ENCODE data around the gene TBX2.

The TBX2 gene

GRCh38 chr17:61395409-61395982, 4.1 kb upstream of the TBX2 start:
- no peak for TF ChIP-seq CTCF (conservative IDR thresholded peaks at IDR 0.05; ENCODE audit: low read depth, low read length)
- H3K4me3 ChIP-seq (ENCODE audit: low read length), result no peak overlapping the region
- DNase-seq (ENCODE audit: low read depth), result no peak

GRCh38 chr17:61395983-61396585, 3.6 kb upstream of the TBX2 start:
- no peak overlapping the region for H3K4me3 ChIP-seq (ENCODE audit: low read length)
- no peak for TF ChIP-seq CTCF (conservative IDR thresholded peaks at IDR 0.05; ENCODE audit: low read depth, low read length)
- no peak for DNase-seq (ENCODE audit: low read depth)

GRCh38 chr17:61396586-61397085, 3.0 kb upstream of the TBX2 start:
- DNase-seq (ENCODE audit: low read depth), result no peak
- no peak overlapping the region for H3K4me3 ChIP-seq (ENCODE audit: low read length)
- TF ChIP-seq CTCF (conservative IDR thresholded peaks at IDR 0.05; ENCODE audit: low read depth, low read length), result no peak

GRCh38 chr17:61397086-61397842, 2.4 kb upstream of the TBX2 start:
- DNase-seq (ENCODE audit: low read depth), result no peak
- no peak for TF ChIP-seq CTCF (conservative IDR thresholded peaks at IDR 0.05; ENCODE audit: low read depth, low read length)
- H3K4me3 ChIP-seq (ENCODE audit: low read length), result peak overlapping the region; percentile 12

- H3K4me3 ChIP-seq (ENCODE audit: low read length), result peak overlapping the region; percentile 29
- no peak for TF ChIP-seq CTCF (conservative IDR thresholded peaks at IDR 0.05; ENCODE audit: low read depth, low read length)
- no peak for DNase-seq (ENCODE audit: low read depth)
These were observed 917 bp upstream of the TBX2 start for GRCh38 chr17:61398721-61399130.

- H3K4me3 ChIP-seq (ENCODE audit: low read length), result peak overlapping the region; percentile 34
- TF ChIP-seq CTCF (conservative IDR thresholded peaks at IDR 0.05; ENCODE audit: low read depth, low read length), result no peak
- DNase-seq (ENCODE audit: low read depth), result no peak
These were observed 548 bp downstream of the TBX2 start for GRCh38 chr17:61400066-61400716.
